GM12891 (cell line): ENCODE measurements around the gene ZNF213.
A peak's percentile ranks its signal among the peaks of the same experiment; 100 is the strongest.
"Not testable (repeated sequence)": the region's sequence is repeated elsewhere in the genome, so short reads cannot be mapped to it uniquely, and the experiment has no call there.

ENCODE experiments used
- DNase-seq: peaks from one replicate; pipeline ENCODE4 v3.0.0; 2011; ENCODE audit warnings: low spot score; ENCODE audit not compliant: insufficient read length
- FAIRE-seq: peaks from 2 replicates; lab custom pipeline; 2011; peaks lifted over from hg19 to GRCh38; lab: Jason Lieb, UNC
- PAX5 ChIP-seq: IDR thresholded peaks from 2 replicates; pipeline ENCODE4 v1.6.1; 2011; ENCODE audit warnings: low read length, moderate library complexity, mild to moderate bottlenecking; ENCODE audit not compliant: insufficient read depth, severe bottlenecking
- POLR2A ChIP-seq: IDR thresholded peaks from 2 replicates; pipeline ENCODE4 v1.6.1; 2011; ENCODE audit warnings: low read depth, low read length, control low read depth
- POLR2AphosphoS5 ChIP-seq: IDR thresholded peaks from 2 replicates; pipeline ENCODE4 v1.6.1; 2011; ENCODE audit warnings: low read depth, low read length, control low read depth
- POU2F2 ChIP-seq: IDR thresholded peaks from 2 replicates; pipeline ENCODE4 v1.6.1; 2011; ENCODE audit warnings: low read depth, mild to moderate bottlenecking, control low read depth, low read length, moderate library complexity
- SPI1 ChIP-seq: IDR thresholded peaks from 2 replicates; pipeline ENCODE4 v1.6.1; 2011; ENCODE audit warnings: low read depth, low read length, control low read depth
- TAF1 ChIP-seq: IDR thresholded peaks from 2 replicates; pipeline ENCODE4 v1.6.1; 2011; ENCODE audit warnings: low read depth, low read length, control low read depth

Gene ZNF213

DNA sequence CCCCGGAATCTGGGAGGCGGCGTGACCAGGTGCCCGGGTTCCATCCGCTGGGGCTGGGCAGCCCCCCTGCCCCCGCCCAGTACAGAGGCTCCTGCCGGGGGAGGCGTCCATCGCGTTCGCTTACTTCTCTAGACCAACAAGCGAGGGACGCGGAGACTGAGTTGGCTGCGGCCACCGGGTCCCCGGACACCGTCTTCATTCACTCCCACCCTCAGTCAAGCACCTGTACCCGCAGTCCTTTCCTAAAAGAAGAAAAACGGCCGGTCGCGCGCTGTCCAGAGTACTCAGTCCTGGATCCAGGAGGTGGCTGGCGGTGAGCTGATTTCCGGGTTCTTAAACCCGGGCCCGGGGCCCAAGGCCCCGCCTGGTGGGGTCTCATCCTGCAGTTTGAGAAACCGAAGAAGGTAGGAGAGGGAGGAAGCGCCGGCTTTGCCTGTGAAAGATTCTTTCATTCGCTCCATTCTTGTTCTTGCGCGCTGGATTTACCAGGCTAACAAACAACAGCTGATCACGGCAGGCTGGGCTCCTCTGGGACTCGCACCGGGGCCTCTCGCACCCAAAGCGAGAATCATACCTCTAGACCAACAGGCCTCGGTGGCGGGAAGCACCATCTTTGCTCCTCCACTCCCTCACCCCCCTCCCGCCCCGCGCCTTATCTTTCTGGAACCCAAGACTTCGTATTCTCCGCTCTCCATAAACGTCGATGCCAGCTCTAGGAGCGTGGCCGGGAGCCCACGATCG lies 35.8 kb downstream of the ZNF213 start:
- TF ChIP-seq POLR2A (no peak), PAX5 (no peak)
- FAIRE-seq (no peak), DNase-seq (no peak)

DNA sequence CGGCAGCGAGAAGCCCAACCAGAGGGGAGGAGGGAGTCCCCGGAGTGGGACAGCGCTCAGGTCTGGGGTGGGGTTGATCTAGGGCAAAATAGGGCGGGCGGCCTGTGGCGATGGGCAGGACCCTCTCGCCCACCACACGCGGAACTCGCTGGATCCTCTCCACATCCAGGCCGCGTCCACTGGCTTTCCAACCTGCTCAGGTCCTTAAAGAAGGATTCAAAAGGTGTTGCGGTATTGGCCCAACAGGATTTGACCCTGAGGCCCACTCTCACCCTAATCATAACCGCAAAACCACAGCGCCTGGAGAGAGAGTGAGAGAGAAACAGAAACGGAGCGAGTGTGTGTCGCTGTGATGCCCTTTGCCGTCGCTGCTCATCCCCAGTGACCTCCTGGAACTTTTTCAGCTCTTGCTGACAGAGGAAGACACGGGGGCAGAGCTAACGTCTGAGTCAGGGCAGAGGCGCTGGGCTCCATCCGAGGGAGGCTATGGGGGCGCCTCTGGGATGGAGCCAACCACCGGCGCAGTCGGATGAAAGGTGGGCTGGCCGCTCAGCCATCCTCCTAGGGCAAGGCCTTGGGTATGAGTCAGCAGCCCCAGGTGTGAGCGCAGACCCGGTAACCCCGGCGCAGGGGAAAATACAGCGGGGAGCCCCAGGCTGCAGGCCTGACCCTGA lies 36.5 kb downstream of the ZNF213 start:
- DNase-seq (peak; percentile 50), FAIRE-seq (peak; percentile 83)
- TF ChIP-seq TAF1 (no peak), POLR2AphosphoS5 (no peak)

GRCh38 chr16:3171855-3172593 lies 37.2 kb downstream of the ZNF213 start:
- FAIRE-seq = no peak
- no peak for TF ChIP-seq SPI1
- no peak for TF ChIP-seq PAX5
- no peak for TF ChIP-seq TAF1
- TF ChIP-seq POLR2A = no peak
- TF ChIP-seq POU2F2 = no peak
- no peak for TF ChIP-seq POLR2AphosphoS5
- DNase-seq = peak; percentile 31

GRCh38 chr16:3173892-3174617 lies 39.2 kb downstream of the ZNF213 start:
- TF ChIP-seq PAX5 = no peak
- no peak for TF ChIP-seq SPI1
- TF ChIP-seq POLR2AphosphoS5 = no peak
- TF ChIP-seq POLR2A = no peak
- no peak for TF ChIP-seq TAF1
- no peak for TF ChIP-seq POU2F2
- DNase-seq (peak; percentile 42), FAIRE-seq (no peak)

GRCh38 chr16:3174618-3175148 lies 39.9 kb downstream of the ZNF213 start:
- FAIRE-seq (no peak), DNase-seq (no peak)
- TF ChIP-seq POLR2AphosphoS5 (no peak), PAX5 (no peak), TAF1 (no peak), SPI1 (no peak), POU2F2 (no peak), POLR2A (no peak)

- peak; percentile 48 for FAIRE-seq
- TF ChIP-seq POU2F2 (no peak), POLR2AphosphoS5 (no peak), SPI1 (no peak), POLR2A (no peak), TAF1 (no peak), PAX5 (no peak)
Measured at GRCh38 chr16:3175157-3176093, 40.6 kb downstream of the ZNF213 start.

GRCh38 chr16:3179651-3180050 lies 44.8 kb downstream of the ZNF213 start:
- FAIRE-seq (no peak), DNase-seq (no peak)

More at GRCh38 chr16:3175157-3176093, 40.6 kb downstream of the ZNF213 start:
- DNase-seq = no peak

DNA sequence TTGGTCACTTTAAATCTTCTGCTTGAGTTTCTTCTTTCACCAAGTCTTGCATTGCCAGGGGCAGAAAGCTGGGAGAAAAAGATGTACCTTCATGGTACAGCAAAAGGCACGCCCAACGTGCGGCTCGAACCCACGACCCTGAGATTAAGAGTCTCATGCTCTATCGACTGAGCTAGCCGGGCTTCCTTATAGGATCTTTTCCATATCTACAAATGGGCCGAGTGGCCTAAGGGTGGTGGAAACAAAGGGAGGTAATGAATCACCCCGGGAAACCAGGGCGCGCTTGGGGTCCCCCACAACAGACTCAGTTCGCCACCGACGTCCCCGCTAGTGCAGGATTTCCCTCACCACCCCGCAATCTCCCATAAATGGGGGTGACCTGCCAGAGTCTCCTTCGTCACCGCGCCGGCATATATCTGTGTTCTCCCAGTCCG lies 45.6 kb downstream of the ZNF213 start:
- TF ChIP-seq PAX5 = no peak
- no peak for TF ChIP-seq POU2F2
- no peak for TF ChIP-seq SPI1
- no peak for TF ChIP-seq TAF1
- no peak for TF ChIP-seq POLR2AphosphoS5
- TF ChIP-seq POLR2A = no peak
- DNase-seq (no peak), FAIRE-seq (no peak)

More at GRCh38 chr16:3179651-3180050, 44.8 kb downstream of the ZNF213 start:
- no peak for TF ChIP-seq POLR2A
- TF ChIP-seq SPI1 = no peak
- TF ChIP-seq TAF1 = no peak

GRCh38 chr16:3182293-3182607 lies 47.4 kb downstream of the ZNF213 start:
- not testable (repeated sequence) for DNase-seq, FAIRE-seq
